GM10248 (cell line): Measurements from ENCODE around the gene PLXNA2.

ENCODE experiments used
- CTCF ChIA-PET: fragments of 300-600 bp; sonication (Branson Sonifier 250); formaldehyde crosslinking; extraction: SDS; loops from one replicate; lab custom pipeline; 2021; ENCODE audit warnings: antibody characterized with exemption; lab: Yijun Ruan, JAX
- POLR2A ChIA-PET: fragments of 350-650 bp; sonication (Branson Sonifier 250); formaldehyde crosslinking; extraction: SDS; loops from one replicate; lab custom pipeline; 2020; ENCODE audit warnings: antibody characterized with exemption; lab: Yijun Ruan, JAX
- DNase-seq: peaks from one replicate; pipeline ENCODE4 v3.0.0; 2012; ENCODE audit errors: extremely low spot score
- TF ChIP-seq, protein P1 (sequence below): IDR thresholded peaks from 2 replicates; pipeline ENCODE4 v1.5.1; 2012; ENCODE audit warnings: mild to moderate bottlenecking, low read depth; ENCODE audit errors: extremely low read depth, missing control alignments, control extremely low read depth

Gene PLXNA2

DNA sequence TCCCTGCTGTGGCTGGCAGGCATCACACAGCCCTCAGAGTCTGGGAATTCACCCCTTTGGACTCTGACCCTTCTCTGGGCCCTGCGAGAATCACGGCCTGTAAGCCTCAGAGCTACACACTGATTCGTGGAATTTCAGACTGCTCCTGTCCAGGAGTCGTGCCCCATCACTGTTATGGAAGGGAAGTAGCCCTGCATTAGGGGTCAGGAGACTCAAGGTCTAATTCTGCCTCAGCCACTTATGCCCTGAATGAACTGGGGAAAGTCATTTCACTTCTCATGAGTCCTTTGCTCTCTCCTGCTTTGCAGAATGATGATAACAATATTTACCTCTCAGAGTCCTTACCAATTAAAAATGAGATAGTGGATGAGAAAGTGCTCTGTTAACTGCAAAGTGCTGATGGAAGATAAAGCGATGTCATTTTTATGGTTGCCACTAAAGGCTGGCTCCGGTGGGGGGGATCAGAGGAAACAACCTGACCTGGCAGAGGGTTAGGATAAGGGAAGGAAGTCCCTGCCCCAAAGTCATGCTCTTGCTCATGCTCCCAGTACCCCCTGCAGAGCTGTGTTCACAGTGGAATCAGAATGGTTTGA lies 184.7 kb downstream of the PLXNA2 start:
- POLR2A ChIA-PET: no interaction called here
- DNase-seq: no peak
- TF ChIP-seq, protein P1, sequence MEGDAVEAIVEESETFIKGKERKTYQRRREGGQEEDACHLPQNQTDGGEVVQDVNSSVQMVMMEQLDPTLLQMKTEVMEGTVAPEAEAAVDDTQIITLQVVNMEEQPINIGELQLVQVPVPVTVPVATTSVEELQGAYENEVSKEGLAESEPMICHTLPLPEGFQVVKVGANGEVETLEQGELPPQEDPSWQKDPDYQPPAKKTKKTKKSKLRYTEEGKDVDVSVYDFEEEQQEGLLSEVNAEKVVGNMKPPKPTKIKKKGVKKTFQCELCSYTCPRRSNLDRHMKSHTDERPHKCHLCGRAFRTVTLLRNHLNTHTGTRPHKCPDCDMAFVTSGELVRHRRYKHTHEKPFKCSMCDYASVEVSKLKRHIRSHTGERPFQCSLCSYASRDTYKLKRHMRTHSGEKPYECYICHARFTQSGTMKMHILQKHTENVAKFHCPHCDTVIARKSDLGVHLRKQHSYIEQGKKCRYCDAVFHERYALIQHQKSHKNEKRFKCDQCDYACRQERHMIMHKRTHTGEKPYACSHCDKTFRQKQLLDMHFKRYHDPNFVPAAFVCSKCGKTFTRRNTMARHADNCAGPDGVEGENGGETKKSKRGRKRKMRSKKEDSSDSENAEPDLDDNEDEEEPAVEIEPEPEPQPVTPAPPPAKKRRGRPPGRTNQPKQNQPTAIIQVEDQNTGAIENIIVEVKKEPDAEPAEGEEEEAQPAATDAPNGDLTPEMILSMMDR: no peak
- CTCF ChIA-PET: no interaction called here

- no peak for DNase-seq
- TF ChIP-seq, protein P1: no peak
- ChIA-PET POLR2A (no interaction called here), CTCF (no interaction called here)
Observed at GRCh38 chr1:208058756-208059155, 185.4 kb downstream of the PLXNA2 start.

- POLR2A ChIA-PET: no interaction called here
- TF ChIP-seq, protein P1: no peak
- no peak for DNase-seq
- CTCF ChIA-PET: interaction anchor here (1.2 to 2.0 kb wide), 2 partner anchors 8 to 11 kb away, joined by 3 to 6 read pairs; no protein-coding TSS in a partner anchor
Observed at GRCh38 chr1:208058267-208058666, 185.9 kb downstream of the PLXNA2 start.

GRCh38 chr1:208057056-208057455 lies 187.1 kb downstream of the PLXNA2 start:
- CTCF ChIA-PET: interaction anchor here (1.2 to 2.0 kb wide), 3 partner anchors 10 to 15 kb away, joined by 3 to 6 read pairs (median 4); no protein-coding TSS in a partner anchor
- POLR2A ChIA-PET: no interaction called here

DNA sequence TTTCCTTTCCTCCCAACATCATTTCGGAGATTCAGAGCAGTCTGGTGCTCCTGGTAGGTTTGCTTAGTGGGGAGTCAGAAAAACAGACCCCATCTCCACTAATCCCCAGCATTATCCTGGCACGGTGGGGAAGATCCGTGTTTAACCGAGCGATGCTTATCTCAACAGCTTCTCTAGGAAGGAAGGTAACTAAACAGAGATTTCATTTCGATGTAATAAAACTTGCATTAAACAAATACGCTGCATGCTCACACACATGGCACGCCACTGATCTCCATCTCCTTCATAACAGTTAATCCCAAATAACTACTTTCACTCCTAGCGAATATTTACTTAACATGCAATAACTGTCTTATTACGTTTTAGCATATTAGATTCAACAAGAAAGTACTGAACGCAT lies 188.6 kb downstream of the PLXNA2 start:
- no peak for DNase-seq
- TF ChIP-seq, protein P1: no peak
- CTCF ChIA-PET: interaction anchor here (0.8 to 1.6 kb wide), 3 partner anchors 33 to 186 kb away, joined by 3 to 5 read pairs (median 3); no protein-coding TSS in a partner anchor
- POLR2A ChIA-PET: no interaction called here

More at GRCh38 chr1:208057056-208057455, 187.1 kb downstream of the PLXNA2 start:
- TF ChIP-seq, protein P1: no peak
- DNase-seq: no peak

DNA sequence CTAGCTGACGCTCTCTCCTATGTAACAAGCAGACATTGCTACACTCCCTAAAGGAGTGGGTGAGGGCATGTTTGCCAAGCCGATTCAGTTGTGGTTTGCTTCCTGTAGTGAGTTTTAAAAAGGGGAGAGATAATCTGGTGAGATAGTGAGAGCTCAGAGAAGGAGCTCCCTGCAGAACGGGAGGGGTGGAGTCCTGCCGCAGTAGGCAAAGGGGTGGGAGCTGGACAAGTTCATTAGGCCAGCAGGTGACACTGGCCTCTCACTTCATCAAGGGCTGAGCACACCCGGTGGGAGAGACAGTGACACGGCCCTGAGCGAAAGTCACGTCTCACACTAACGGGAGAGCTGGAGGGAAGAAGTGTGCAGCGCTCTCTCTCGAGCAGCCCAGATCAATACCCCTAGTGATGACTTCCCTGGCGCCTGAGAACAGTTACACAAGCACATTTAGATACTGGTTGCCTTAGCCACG lies 189.2 kb downstream of the PLXNA2 start:
- ChIA-PET POLR2A (no interaction called here), CTCF (interaction anchor here (0.8 to 1.6 kb wide), 4 partner anchors 32 to 186 kb away, joined by 3 to 5 read pairs (median 3); no protein-coding TSS in a partner anchor)
- TF ChIP-seq, protein P1: no peak
- no peak for DNase-seq
